HG02938 (cell line): ENCODE measurements around the gene FOXF2.
A peak's percentile ranks its signal among the peaks of the same experiment; 100 is the strongest.

ENCODE experiments used
- ATAC-seq: cut with Tn5 transposase; IDR thresholded peaks from one replicate; pipeline ENCODE4 v1.9.1; 2021; ENCODE audit warnings: mild to moderate bottlenecking, moderate library complexity; ENCODE audit not compliant: unreplicated experiment

The FOXF2 gene

GRCh38 chr6:1405221-1405620 is 15.8 kb downstream of the FOXF2 start:
- ATAC-seq = no peak

DNA sequence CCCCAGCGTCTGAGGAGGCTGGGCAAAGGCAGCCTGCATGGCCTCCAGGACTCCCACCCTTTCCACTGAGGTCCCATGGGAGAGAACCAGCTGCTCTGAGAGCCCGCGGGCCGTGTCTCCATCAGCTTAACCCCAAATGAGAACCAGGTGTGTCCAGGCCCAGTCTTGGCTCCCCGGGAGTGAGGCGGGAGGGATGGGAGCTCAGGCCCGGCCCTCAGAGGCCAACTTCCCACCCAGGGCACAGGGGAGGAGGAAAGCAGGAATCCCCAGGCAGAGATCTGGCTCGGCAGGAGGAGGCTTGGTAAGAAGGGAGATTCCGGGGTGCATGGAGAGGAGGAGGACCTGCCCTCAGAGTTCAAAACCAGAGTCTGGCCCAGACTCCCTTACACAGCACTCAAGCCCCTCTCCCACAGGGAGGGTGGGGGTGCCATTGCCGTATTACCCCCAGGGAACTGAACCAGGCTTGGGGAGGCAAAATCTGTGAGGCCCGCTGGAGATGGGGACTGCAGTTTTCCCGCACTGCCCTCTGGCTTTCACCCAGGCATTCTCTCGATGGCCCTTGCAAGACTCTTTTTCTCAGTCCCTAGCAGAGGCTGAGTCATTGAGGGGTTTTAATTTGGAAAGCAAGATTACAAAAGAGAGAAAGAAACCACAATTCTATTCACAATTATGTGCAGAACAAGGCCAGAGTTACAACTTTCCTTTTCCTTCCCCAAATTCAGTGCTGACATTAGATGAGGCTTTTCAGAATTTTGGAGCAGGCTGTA is 17.1 kb downstream of the FOXF2 start:
- ATAC-seq = no peak

DNA sequence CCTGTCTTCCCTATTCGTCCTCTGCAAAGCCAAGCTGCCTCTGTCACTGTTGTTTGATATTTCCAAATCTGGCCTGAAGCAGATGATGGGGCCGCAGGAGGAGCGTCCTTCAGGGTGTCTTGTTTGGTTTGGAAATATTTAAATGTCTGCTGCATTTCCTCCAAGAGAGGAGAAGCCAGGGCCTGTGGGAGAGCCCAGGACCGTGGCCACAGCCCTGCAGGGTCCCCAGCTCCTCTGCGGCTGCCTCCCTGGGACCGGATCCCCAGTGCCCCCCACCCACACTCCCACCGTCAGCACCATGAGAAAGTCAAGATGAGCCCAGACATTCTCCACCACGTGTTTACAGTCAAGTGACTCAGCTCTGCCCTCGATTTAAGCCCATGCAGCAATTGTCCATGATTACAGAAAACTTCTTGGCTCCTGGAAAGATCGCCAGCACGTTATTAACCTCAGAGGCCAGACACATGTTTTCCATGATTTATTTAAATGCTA is 18.2 kb downstream of the FOXF2 start:
- no peak for ATAC-seq

DNA sequence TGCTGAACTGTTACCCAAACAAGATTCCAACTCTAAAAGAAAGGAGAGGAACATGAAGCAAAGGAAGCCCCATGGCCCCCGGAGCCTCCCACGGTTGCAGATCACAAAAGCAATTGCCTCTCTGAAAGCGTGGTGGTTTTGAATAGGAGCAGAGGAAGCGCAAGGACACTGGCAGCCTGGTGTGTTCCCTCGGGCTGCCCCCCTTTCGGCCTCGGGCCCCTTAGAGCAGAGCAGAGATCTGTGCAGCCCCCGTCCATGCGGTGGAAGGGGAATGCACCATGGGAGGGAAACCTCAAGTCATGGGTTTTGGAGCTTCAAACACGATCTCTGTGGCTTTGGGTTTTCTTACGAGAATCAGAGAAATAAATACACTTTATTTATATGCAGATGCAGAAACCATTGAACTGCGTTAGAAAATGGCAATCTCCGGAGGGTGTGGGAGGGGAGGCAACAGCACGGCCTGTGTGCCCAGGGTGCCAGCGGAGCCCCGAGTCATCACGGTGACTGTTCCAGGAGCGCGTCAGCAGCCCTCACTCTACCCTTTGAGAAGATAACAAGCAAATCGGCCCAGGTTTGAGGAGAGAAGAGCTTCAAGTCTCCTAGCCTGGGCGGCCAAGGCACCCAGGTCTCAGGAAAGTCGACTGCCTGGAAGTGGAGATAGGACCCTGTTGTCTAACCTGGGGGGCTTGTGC is 20.5 kb downstream of the FOXF2 start:
- no peak for ATAC-seq

DNA sequence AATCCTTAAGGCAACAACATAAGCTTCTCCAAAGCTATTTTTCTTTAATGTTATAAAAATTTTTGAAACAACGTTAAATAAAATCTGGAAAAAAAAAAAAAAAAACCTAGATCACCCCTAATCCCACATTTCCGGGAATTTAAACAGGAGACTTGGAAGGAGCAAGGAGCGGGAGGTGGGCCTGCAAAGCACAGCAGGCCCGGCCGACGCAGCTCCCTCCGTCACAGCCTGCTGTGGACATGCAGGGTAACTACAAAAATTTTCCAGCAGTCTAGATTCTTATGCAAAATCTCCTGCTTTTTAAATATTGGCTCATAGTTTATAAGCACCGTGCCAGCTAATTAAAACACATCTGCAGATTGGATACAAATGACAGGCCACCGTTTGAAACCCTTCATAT is 23.5 kb downstream of the FOXF2 start:
- ATAC-seq = no peak

- no peak for ATAC-seq
Measured at GRCh38 chr6:1415416-1416063, 26.2 kb downstream of the FOXF2 start.

DNA sequence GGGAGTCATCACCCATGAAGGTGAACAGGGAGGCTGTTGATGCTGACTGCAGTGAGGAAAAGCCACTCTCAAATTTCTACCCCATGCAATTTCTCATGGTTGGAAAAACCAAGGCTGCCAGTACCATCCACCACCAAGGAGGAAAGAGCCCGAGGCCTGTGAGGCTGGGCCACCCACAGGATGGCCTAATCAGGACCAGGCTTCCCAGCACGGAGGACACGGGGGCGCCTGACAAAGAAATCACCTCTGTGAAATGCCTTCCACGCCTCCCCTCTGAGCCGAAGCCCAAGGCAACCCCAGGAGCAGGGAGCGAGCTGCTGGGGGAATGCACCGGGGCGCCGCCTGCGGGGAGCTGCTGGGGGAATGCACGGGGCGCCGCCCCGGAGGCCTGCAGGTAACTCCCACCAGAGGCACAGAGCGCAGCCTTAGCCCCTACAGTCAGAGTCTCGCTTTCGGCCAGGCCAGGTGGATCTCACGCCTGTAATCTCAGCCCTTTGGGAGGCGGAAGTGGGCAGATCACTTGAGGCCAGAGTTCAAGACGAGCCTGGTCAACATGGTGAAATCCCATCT is 26.9 kb downstream of the FOXF2 start:
- ATAC-seq = no peak

- ATAC-seq = no peak
Measured at GRCh38 chr6:1416820-1417219, 27.4 kb downstream of the FOXF2 start.

DNA sequence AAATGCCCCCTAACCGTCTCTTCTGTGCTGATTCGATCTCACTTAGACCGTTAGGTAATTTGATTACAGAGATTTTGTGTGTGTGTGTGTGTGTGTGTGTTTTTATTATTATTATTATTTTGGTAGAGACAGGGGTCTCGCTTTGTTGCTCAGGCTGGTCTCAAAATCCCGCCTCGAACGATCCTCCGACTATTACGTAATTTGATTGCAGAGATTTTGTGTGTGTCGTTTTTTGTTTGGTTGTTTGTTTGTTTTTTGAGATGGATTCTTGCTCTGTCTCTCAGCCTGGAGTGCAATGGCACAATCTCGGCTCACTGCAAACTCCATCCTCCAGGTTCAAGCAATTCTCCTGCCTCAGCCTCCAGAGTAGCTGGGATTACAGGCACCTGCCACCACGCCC is 28.3 kb downstream of the FOXF2 start:
- no peak for ATAC-seq

- ATAC-seq = no peak
Measured at GRCh38 chr6:1418471-1419191, 29.3 kb downstream of the FOXF2 start.

DNA sequence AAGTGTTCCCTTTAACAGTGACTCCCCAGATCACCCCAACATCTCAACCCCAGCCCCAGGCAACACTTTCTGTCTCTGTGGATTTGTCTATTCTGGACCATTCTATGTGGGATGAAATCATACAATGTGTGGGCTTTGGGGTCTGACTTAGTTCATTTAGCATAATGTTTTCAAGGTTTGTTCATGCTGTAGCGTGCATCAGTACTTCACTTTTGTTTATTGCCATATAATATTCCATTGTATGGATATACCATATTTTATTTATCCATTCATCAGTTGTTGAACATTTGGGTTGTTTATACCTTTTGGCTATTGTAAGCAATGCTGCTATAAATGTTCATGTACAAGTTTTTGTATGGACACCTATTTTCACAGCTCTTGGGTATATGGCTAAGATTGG is 31.0 kb downstream of the FOXF2 start:
- no peak for ATAC-seq

- no peak for ATAC-seq
Measured at GRCh38 chr6:1422290-1422689, 32.9 kb downstream of the FOXF2 start.

DNA sequence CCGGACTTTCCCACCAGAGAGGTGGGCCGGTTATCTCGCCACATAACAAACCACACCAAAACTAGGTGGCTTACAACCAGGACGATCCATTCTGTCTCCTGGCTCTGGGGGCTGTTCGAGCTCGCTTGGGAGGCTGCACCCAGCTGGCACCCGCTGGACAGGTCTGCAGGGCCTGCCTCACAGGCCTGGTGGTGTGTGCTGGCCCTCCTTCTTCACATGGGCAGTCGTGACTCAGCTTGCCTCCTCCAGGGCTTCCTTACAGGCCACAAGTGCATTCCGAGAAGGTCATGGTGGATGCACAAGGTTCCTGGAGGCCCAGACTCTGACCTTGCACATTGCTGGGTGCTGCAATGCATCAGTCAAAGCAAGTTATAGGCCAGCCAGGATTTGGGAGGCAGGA is 34.2 kb downstream of the FOXF2 start:
- no peak for ATAC-seq

- no peak for ATAC-seq
Measured at GRCh38 chr6:1424306-1424927, 35.0 kb downstream of the FOXF2 start.

GRCh38 chr6:1426416-1426815 is 37.0 kb downstream of the FOXF2 start:
- ATAC-seq = no peak

- no peak for ATAC-seq
Measured at GRCh38 chr6:1435806-1436205, 46.4 kb downstream of the FOXF2 start.

DNA sequence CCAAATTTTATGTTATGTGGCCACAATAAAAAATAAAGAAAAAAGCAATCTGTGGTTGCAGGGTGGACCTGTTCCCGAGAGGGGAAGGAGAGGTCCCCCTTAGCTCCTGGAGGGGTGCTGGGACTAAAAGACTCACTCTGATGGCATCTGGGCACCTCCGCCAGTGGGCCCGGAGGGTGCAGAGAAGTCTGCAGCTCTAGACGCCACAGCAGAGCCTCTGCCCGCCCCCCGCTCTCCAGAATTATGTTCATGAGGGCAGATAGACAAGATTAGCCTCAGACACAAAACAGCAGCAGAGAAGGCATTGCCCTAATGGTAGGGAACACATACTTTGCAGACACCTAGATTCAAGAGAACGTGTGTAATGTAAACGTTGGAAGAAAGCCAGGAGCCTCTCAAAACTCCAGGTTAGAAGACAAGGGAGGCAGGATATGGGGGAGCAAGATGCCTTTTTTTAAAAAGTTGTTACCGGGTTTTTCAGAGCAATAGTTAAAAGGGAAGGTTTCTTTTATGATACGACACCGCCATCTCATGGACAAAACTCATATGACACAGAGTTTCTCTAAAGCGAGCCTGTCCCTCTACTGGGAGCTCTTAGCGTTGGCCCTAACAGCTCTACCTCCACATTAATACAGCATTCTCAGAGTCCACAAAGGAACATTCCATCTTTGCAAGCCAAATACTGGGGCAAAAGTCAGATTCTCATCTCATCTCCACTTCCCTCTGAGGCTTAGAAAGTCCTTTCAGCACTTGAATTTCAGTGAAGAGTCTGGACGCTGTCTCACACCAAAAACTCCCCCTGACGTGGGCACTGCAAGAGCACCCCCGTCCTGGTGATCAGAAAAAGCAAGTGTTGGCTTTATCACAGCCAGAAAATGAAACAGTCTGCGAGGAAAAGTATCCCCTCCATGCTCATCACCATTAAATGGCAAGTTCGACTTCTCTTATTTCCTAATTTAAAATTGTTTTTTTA is 47.2 kb downstream of the FOXF2 start:
- peak; percentile 67 for ATAC-seq

DNA sequence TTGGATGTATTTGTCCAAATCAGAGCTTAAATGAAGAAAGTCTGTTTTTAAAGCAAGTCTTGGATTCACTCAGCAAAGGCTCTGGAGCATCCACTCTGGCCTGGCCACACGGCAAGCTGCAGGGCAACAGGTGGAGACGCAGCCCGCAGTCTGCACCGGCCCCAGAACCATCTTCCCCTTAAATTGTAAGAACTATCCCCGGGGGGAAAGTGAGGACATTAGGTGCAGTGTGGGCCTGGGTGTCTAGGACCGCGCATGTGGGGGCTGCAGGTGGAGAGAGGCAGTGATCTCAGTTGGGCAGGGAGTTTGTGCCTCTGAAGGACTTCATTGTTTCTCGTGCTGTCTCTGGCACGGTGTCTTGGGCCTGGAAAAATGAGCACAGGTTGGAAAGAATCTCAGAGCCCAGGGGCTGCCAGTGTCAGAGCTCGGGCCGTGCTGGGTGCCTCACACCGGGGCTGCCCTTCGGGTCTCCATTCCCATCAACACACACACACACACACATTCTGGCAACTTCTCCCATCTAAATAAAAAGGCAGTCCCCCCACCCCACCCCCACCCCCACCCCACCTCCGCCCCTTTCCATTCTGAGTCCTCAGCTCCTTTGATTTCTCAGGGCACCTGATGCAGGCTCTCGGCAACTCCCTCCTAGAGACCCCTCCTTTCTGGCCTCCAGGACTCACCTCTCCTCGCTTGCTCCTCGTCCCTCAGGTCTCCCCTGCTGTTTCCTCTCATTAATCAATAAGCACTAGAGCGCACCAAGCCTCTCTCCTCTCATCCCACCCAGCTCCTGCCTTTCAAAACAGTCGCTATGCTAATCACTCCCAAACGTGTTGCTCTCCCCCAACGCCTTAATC is 48.4 kb downstream of the FOXF2 start:
- no peak for ATAC-seq
